HEK293 (cell line): ENCODE results near the gene SLC35G1.

ENCODE experiments used
- CTCF ChIA-PET: fragments of 350-600 bp; formaldehyde crosslinking; extraction: SDS; loops from one replicate; lab custom pipeline; 2021; ENCODE audit warnings: antibody characterized with exemption; lab: Yijun Ruan, JAX
- POLR2A ChIA-PET: fragments of 300-600 bp; formaldehyde crosslinking; extraction: SDS; loops from one replicate; lab custom pipeline; 2020; ENCODE audit warnings: antibody characterized with exemption, inconsistent platforms; lab: Yijun Ruan, JAX
- H3K27ac ChIP-seq: fragments of 200-500 bp; sonication (Bioruptor generic); 2 replicates; pipeline ENCODE4 v1.5.1; 2014; ENCODE audit warnings: low read depth, low read length, control low read depth, inconsistent platforms; ENCODE audit errors: extremely low read depth
- H3K36me3 ChIP-seq, 2 experiments: fragments of 200-500 bp in 1 of 2; sonication (Bioruptor generic) in 1 of 2; 1 replicate in 1 of 2; 2 replicates in 1 of 2; pipeline ENCODE4 v1.5.1; 2014 to 2017; ENCODE audit warnings: inconsistent platforms in 2 of 2, low read length in 2 of 2; ENCODE audit not compliant: control insufficient read depth in 2 of 2, insufficient read depth in 1 of 2
- H3K4me1 ChIP-seq: fragments of 200-500 bp; sonication (Bioruptor generic); 2 replicates; pipeline ENCODE4 v1.5.1; 2014; ENCODE audit warnings: mild to moderate bottlenecking, low read length, inconsistent platforms; ENCODE audit not compliant: control insufficient read depth, insufficient read depth
- H3K4me3 ChIP-seq: 2 replicates; pipeline ENCODE4 v1.5.1; 2011; ENCODE audit warnings: low read depth, mild to moderate bottlenecking, control low read depth, low read length, moderate library complexity
- H3K9me3 ChIP-seq: fragments of 200-500 bp; sonication (Bioruptor generic); 2 replicates; pipeline ENCODE4 v1.5.1; 2014; ENCODE audit warnings: low read depth, low read length, inconsistent platforms; ENCODE audit not compliant: control insufficient read depth, insufficient read depth
- CTCF ChIP-seq: fragments of 450-650 bp; formaldehyde crosslinking; IDR thresholded peaks from 2 replicates; pipeline ENCODE4 v1.5.1; 2016; ENCODE audit warnings: missing biosample characterization, missing genetic modification characterization
- KLF10 ChIP-seq: fragments of 450-650 bp; IDR thresholded peaks from 2 replicates; pipeline ENCODE4 v1.5.1; 2018; ENCODE audit warnings: missing biosample characterization, mild to moderate bottlenecking, missing genetic modification characterization
- KLF8 ChIP-seq: fragments of 450-650 bp; formaldehyde crosslinking; IDR thresholded peaks from 2 replicates; pipeline ENCODE4 v1.5.1; 2016; ENCODE audit warnings: missing biosample characterization, missing genetic modification characterization
- RBAK ChIP-seq: fragments of 450-650 bp; formaldehyde crosslinking; IDR thresholded peaks from 2 replicates; pipeline ENCODE4 v1.5.1; 2016; ENCODE audit warnings: missing biosample characterization, missing genetic modification characterization
- SALL2 ChIP-seq: fragments of 450-650 bp; formaldehyde crosslinking; IDR thresholded peaks from 2 replicates; pipeline ENCODE4 v1.5.0; 2017; ENCODE audit warnings: missing biosample characterization, mild to moderate bottlenecking, missing genetic modification characterization, borderline replicate concordance
- SETDB1 ChIP-seq: IDR thresholded peaks from one replicate; pipeline ENCODE4 v1.6.1; 2017; ENCODE audit warnings: mild to moderate bottlenecking, low read length, moderate library complexity, mixed read lengths; ENCODE audit not compliant: insufficient read length
- ZFP69B ChIP-seq: fragments of 450-650 bp; formaldehyde crosslinking; IDR thresholded peaks from 2 replicates; pipeline ENCODE4 v1.5.1; 2016; ENCODE audit warnings: missing biosample characterization, missing genetic modification characterization
- ZNF184 ChIP-seq: fragments of 450-650 bp; IDR thresholded peaks from 2 replicates; pipeline ENCODE4 v1.5.1; 2018; ENCODE audit warnings: missing biosample characterization, mild to moderate bottlenecking, missing genetic modification characterization
- ZNF292 ChIP-seq: fragments of 450-650 bp; formaldehyde crosslinking; IDR thresholded peaks from 2 replicates; pipeline ENCODE4 v1.5.1; 2016; ENCODE audit warnings: low read depth, missing biosample characterization, missing genetic modification characterization, borderline replicate concordance
- ZNF558 ChIP-seq: fragments of 450-650 bp; formaldehyde crosslinking; IDR thresholded peaks from 2 replicates; pipeline ENCODE4 v1.5.1; 2016; ENCODE audit warnings: missing biosample characterization, missing genetic modification characterization
- ZNF585B ChIP-seq: fragments of 450-650 bp; formaldehyde crosslinking; IDR thresholded peaks from 2 replicates; pipeline ENCODE4 v1.5.1; 2016; ENCODE audit warnings: missing biosample characterization, missing genetic modification characterization
- ZNF654 ChIP-seq: fragments of 450-650 bp; formaldehyde crosslinking; IDR thresholded peaks from 2 replicates; pipeline ENCODE4 v1.5.1; 2016; ENCODE audit warnings: low read depth, missing biosample characterization, missing genetic modification characterization
- ZNF747 ChIP-seq: fragments of 450-650 bp; formaldehyde crosslinking; IDR thresholded peaks from 2 replicates; pipeline ENCODE4 v1.5.1; 2016; ENCODE audit warnings: missing biosample characterization, missing genetic modification characterization
- TF ChIP-seq, protein P1 (sequence below): fragments of 450-650 bp; formaldehyde crosslinking; IDR thresholded peaks from 2 replicates; pipeline ENCODE4 v1.5.1; 2016; ENCODE audit warnings: missing biosample characterization, missing genetic modification characterization
- TF ChIP-seq, protein P2 (sequence below): IDR thresholded peaks from 2 replicates; pipeline ENCODE4 v1.6.1; 2011; ENCODE audit warnings: mild to moderate bottlenecking, low read depth, low read length, borderline replicate concordance
- TF ChIP-seq, protein P3 (sequence below): fragments of 450-650 bp; formaldehyde crosslinking; IDR thresholded peaks from 2 replicates; pipeline ENCODE4 v1.5.1; 2016; ENCODE audit warnings: missing biosample characterization, missing genetic modification characterization
- TF ChIP-seq, protein P4 (sequence below): fragments of 450-650 bp; formaldehyde crosslinking; IDR thresholded peaks from 2 replicates; pipeline ENCODE4 v1.5.0; 2017; ENCODE audit warnings: missing biosample characterization, missing genetic modification characterization, borderline replicate concordance
- TF ChIP-seq, protein P5 (sequence below): fragments of 450-650 bp; formaldehyde crosslinking; IDR thresholded peaks from 2 replicates; pipeline ENCODE4 v1.5.1; 2016; ENCODE audit warnings: missing biosample characterization, missing genetic modification characterization

SLC35G1 gene

DNA sequence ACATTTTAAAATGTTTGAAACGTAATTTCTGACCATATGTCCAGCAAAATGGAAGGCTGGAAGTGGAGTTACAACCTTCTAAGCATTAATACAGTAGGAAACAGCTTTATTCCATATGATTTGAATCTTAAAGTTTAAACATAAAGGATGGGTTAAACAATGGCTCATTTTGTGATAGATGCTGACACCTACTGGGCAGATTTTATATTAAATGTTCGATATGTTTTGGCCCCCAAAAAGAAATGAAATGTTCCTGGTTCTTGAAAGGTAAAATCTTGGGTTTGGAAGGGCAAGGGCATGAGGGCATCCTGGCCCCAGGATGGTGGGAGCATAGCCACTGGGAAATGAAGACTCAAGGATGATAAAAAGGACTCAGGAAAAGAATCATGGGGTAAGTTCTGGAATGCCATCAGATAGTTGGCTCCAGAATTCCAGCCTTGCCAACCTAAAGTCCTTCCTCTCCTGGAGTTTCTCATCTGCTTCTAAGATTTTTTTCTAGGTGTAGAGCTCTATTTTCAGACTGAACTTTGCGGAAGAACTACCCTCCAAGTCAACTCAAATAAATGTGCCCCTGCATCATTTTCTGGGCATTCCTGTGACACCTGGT, 34.6 kb upstream of the SLC35G1 start:
- Histone ChIP-seq H3K4me1 (no peaks in the 10 kb centered on the region), H3K27ac (no peak overlapping the region), H3K9me3 (no peaks in the 10 kb centered on the region), H3K4me3 (no peak overlapping the region), H3K36me3 (no peaks in the 10 kb centered on the region)
- ChIA-PET CTCF (interaction anchor here (0.6 to 6.5 kb wide), 29 partner anchors 9 to 574 kb away, joined by 3 to 34 read pairs (median 4); partner anchors contain the start of gene FRA10AC1), POLR2A (no interaction called here)
- TF ChIP-seq RBAK (tag by site-specific recombination): no peak
- TF ChIP-seq, protein P1, sequence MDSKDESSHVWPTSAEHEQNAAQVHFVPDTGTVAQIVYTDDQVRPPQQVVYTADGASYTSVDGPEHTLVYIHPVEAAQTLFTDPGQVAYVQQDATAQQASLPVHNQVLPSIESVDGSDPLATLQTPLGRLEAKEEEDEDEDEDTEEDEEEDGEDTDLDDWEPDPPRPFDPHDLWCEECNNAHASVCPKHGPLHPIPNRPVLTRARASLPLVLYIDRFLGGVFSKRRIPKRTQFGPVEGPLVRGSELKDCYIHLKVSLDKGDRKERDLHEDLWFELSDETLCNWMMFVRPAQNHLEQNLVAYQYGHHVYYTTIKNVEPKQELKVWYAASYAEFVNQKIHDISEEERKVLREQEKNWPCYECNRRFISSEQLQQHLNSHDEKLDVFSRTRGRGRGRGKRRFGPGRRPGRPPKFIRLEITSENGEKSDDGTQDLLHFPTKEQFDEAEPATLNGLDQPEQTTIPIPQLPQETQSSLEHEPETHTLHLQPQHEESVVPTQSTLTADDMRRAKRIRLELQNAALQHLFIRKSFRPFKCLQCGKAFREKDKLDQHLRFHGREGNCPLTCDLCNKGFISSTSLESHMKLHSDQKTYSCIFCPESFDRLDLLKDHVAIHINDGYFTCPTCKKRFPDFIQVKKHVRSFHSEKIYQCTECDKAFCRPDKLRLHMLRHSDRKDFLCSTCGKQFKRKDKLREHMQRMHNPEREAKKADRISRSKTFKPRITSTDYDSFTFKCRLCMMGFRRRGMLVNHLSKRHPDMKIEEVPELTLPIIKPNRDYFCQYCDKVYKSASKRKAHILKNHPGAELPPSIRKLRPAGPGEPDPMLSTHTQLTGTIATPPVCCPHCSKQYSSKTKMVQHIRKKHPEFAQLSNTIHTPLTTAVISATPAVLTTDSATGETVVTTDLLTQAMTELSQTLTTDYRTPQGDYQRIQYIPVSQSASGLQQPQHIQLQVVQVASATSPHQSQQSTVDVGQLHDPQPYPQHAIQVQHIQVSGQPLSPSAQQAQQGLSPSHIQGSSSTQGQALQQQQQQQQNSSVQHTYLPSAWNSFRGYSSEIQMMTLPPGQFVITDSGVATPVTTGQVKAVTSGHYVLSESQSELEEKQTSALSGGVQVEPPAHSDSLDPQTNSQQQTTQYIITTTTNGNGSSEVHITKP (tag by site-specific recombination): peak; percentile 23; the same call in 1 of the 2 replicates
- peak; percentile 87 for TF ChIP-seq ZNF654 (tag by site-specific recombination)

DNA sequence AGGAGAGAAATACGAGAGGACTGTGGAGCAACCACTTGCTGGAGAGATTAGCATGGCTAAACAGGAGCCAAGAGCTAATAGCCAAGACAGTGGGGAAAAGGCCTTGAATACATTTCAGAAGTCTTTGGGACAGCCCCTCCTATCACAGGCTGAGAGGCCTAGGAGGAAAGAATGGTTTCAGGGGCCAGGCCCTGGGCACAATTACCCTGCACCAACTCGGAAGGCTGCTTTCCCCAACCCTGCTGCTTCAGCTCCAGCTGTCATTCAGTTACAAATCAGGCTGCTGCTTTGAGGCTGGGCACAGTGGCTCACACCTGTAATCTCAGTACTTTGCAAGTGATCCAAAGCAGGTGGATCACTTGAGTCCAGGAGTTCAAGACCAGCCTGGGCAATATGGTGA, 32.0 kb upstream of the SLC35G1 start:
- no peak overlapping the region for H3K4me3 ChIP-seq
- POLR2A ChIA-PET: no interaction called here
- no peak for TF ChIP-seq SALL2 (tag by site-specific recombination)
- peak; percentile 92 for TF ChIP-seq ZNF585B
- TF ChIP-seq KLF8: no peak
- TF ChIP-seq CTCF (tag by site-specific recombination): no peak
- no peak for TF ChIP-seq ZNF747 (tag by site-specific recombination)
- TF ChIP-seq SETDB1: peak; percentile 35
- TF ChIP-seq ZNF184 (tag by site-specific recombination): no peak
- TF ChIP-seq ZNF292 (tag by site-specific recombination): no peak
- TF ChIP-seq ZNF558 (tag by site-specific recombination): no peak
- TF ChIP-seq, protein P2, sequence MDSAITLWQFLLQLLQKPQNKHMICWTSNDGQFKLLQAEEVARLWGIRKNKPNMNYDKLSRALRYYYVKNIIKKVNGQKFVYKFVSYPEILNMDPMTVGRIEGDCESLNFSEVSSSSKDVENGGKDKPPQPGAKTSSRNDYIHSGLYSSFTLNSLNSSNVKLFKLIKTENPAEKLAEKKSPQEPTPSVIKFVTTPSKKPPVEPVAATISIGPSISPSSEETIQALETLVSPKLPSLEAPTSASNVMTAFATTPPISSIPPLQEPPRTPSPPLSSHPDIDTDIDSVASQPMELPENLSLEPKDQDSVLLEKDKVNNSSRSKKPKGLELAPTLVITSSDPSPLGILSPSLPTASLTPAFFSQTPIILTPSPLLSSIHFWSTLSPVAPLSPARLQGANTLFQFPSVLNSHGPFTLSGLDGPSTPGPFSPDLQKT: no peak
- TF ChIP-seq, all 188 proteins: peak for 2
- CTCF ChIA-PET: no interaction called here
- H3K27ac ChIP-seq: no peak overlapping the region
- H3K36me3 ChIP-seq: no peaks in the 10 kb centered on the region
- H3K4me1 ChIP-seq: no peaks in the 10 kb centered on the region
- H3K9me3 ChIP-seq: no peaks in the 10 kb centered on the region

- H3K9me3 ChIP-seq: no peaks in the 10 kb centered on the region
- POLR2A ChIA-PET: no interaction called here
- H3K4me1 ChIP-seq: no peaks in the 10 kb centered on the region
- no peak overlapping the region for H3K4me3 ChIP-seq
- CTCF ChIA-PET: interaction anchor here (1.2 kb wide), 1 partner anchor 121 kb away, joined by 3 read pairs; no protein-coding TSS in a partner anchor
- no peaks in the 10 kb centered on the region for H3K36me3 ChIP-seq
- H3K27ac ChIP-seq: no peak overlapping the region
- TF ChIP-seq KLF10 (tag by site-specific recombination) (no peak), ZFP69B (no peak)
- TF ChIP-seq, protein P3, sequence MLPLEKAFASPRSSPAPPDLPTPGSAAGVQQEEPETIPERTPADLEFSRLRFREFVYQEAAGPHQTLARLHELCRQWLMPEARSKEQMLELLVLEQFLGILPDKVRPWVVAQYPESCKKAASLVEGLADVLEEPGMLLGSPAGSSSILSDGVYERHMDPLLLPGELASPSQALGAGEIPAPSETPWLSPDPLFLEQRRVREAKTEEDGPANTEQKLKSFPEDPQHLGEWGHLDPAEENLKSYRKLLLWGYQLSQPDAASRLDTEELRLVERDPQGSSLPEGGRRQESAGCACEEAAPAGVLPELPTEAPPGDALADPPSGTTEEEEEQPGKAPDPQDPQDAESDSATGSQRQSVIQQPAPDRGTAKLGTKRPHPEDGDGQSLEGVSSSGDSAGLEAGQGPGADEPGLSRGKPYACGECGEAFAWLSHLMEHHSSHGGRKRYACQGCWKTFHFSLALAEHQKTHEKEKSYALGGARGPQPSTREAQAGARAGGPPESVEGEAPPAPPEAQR (tag by site-specific recombination): no peak
- TF ChIP-seq, protein P4, sequence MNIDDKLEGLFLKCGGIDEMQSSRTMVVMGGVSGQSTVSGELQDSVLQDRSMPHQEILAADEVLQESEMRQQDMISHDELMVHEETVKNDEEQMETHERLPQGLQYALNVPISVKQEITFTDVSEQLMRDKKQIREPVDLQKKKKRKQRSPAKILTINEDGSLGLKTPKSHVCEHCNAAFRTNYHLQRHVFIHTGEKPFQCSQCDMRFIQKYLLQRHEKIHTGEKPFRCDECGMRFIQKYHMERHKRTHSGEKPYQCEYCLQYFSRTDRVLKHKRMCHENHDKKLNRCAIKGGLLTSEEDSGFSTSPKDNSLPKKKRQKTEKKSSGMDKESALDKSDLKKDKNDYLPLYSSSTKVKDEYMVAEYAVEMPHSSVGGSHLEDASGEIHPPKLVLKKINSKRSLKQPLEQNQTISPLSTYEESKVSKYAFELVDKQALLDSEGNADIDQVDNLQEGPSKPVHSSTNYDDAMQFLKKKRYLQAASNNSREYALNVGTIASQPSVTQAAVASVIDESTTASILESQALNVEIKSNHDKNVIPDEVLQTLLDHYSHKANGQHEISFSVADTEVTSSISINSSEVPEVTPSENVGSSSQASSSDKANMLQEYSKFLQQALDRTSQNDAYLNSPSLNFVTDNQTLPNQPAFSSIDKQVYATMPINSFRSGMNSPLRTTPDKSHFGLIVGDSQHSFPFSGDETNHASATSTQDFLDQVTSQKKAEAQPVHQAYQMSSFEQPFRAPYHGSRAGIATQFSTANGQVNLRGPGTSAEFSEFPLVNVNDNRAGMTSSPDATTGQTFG: no peak
- TF ChIP-seq, protein P5, sequence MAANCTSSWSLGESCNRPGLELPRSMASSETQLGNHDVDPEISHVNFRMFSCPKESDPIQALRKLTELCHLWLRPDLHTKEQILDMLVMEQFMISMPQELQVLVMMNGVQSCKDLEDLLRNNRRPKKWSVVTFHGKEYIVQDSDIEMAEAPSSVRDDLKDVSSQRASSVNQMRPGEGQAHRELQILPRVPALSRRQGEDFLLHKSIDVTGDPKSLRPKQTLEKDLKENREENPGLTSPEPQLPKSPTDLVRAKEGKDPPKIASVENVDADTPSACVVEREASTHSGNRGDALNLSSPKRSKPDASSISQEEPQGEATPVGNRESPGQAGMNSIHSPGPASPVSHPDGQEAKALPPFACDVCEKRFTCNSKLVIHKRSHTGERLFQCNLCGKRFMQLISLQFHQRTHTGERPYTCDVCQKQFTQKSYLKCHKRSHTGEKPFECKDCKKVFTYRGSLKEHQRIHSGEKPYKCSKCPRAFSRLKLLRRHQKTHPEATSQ (tag by site-specific recombination): no peak
These were observed 27.9 kb upstream of the SLC35G1 start for GRCh38 chr10:93865794-93866425.
